OCI-LY7 (cell line): Measurements from ENCODE around the gene GATAD2B. TPM values are rescaled to one million over a fixed set of nuclear protein-coding genes. Genes with fewer than 3 reads are reported as not detected.

Source experiments
- BruUV-seq: library from RNA; stranded (reverse); fragments of 400-500 nt; replicated peaks from 2 replicates; lab custom pipeline; 2021; lab: Mats Ljungman, UMichigan
- CTCF ChIA-PET: fragments of 300-600 bp; sonication (Branson Sonifier 250); formaldehyde crosslinking; loops from one replicate; lab custom pipeline; 2022; ENCODE audit warnings: antibody characterized with exemption; ENCODE audit not compliant: unreplicated experiment; lab: Charles Lee
- POLR2A ChIA-PET: fragments of 300-600 bp; sonication (Branson Sonifier 250); formaldehyde crosslinking; loops from one replicate; lab custom pipeline; 2022; ENCODE audit warnings: antibody characterized with exemption; lab: Charles Lee
- DNase-seq: peaks from one replicate; pipeline ENCODE4 v3.0.0-alpha.2; 2015; ENCODE audit warnings: low spot score
- H2AFZ ChIP-seq: fragments of 200-600 bp; sonication (generic), shearing (Covaris generic); 2 replicates; pipeline ENCODE4 v1.6.1; 2014; ENCODE audit warnings: mild to moderate bottlenecking, antibody characterized with exemption, low read length, moderate library complexity
- H3K27ac ChIP-seq: fragments of 200-600 bp; sonication (generic); 2 replicates; pipeline ENCODE4 v1.5.1; 2014; ENCODE audit warnings: mixed run types, low read depth, mild to moderate bottlenecking, moderate library complexity, low read length, inconsistent platforms; ENCODE audit not compliant: poor library complexity, severe bottlenecking
- H3K36me3 ChIP-seq: fragments of 200-600 bp; sonication (generic); 2 replicates; pipeline ENCODE4 v1.6.1; 2014; ENCODE audit warnings: mild to moderate bottlenecking, antibody characterized with exemption, low read length, moderate library complexity, mixed read lengths; ENCODE audit not compliant: insufficient read depth
- H3K4me1 ChIP-seq: fragments of 200-600 bp; sonication (generic); 2 replicates; pipeline ENCODE4 v1.5.1; 2014; ENCODE audit warnings: mild to moderate bottlenecking, low read length; ENCODE audit not compliant: insufficient read depth, poor library complexity, severe bottlenecking
- H3K4me2 ChIP-seq: fragments of 200-600 bp; sonication (generic); 2 replicates; pipeline ENCODE4 v1.6.1; 2014; ENCODE audit warnings: mild to moderate bottlenecking, low read length
- H3K4me3 ChIP-seq: fragments of 200-600 bp; sonication (generic); 2 replicates; pipeline ENCODE4 v1.5.1; 2014; ENCODE audit warnings: mild to moderate bottlenecking, low read depth, low read length; ENCODE audit not compliant: poor library complexity, severe bottlenecking
- H3K79me2 ChIP-seq: fragments of 200-600 bp; sonication (generic); 2 replicates; pipeline ENCODE4 v1.6.1; 2016; ENCODE audit warnings: low read depth, mild to moderate bottlenecking, low read length, moderate library complexity, mixed read lengths; ENCODE audit not compliant: insufficient read depth
- H3K9me2 ChIP-seq: fragments of 200-600 bp; sonication (generic); 2 replicates; pipeline ENCODE4 v1.6.1; 2016; ENCODE audit warnings: mild to moderate bottlenecking, low read length, mixed read lengths; ENCODE audit not compliant: insufficient read depth
- H3K9me3 ChIP-seq: fragments of 200-600 bp; sonication (generic); 2 replicates; pipeline ENCODE4 v1.6.1; 2014; ENCODE audit warnings: mild to moderate bottlenecking, mixed run types, low read length, mixed read lengths
- H4K20me1 ChIP-seq: fragments of 200-600 bp; sonication (generic); 2 replicates; pipeline ENCODE4 v1.6.1; 2014; ENCODE audit warnings: mild to moderate bottlenecking, antibody characterized with exemption, low read length, moderate library complexity, mixed read lengths; ENCODE audit not compliant: insufficient read depth
- CTCF ChIP-seq: fragments of 200-600 bp; sonication (generic); conservative IDR thresholded peaks from 2 replicates; pipeline ENCODE4 v1.5.1; 2014; ENCODE audit warnings: mild to moderate bottlenecking, antibody characterized with exemption, low read length, moderate library complexity, mixed read lengths
- EZH2phosphoT487 ChIP-seq: fragments of 200-600 bp; sonication (generic); IDR thresholded peaks from 2 replicates; pipeline ENCODE4 v1.6.1; 2018; ENCODE audit warnings: low read depth, borderline replicate concordance, mild to moderate bottlenecking, mixed run types, antibody characterized with exemption, low read length, moderate library complexity, mixed read lengths
- intact Hi-C: fragments of 100-400 bp; cut with micrococcal nuclease; formaldehyde crosslinking; loops from one replicate; pipeline ENCODE4 v1.10.0; 2022; ENCODE audit not compliant: unreplicated experiment
- total RNA-seq, 2 experiments: library from RNA; depleted of rRNA in 1 of 2; stranded (reverse); fragments of >200 nt in 1 of 2; shearing (Covaris generic) in 1 of 2; gene quantifications; 2 replicates each; pipeline ENCODE4 v1.2.3, GENCODE V29; 2014 to 2022

Gene GATAD2B
- total RNA-seq, 2 experiments from 2014 or later = 11.2 to 65.2 TPM

GRCh38 chr1:153932156-153933131 lies 9.7 kb upstream of the GATAD2B start:
- DNase-seq = no peak
- Histone ChIP-seq H3K4me2 (no peak overlapping the region), H3K9me3 (no peaks in the 10 kb centered on the region), H2AFZ (no peak overlapping the region), H3K79me2 (no peaks in the 10 kb centered on the region), H4K20me1 (no peaks in the 10 kb centered on the region), H3K4me3 (no peak overlapping the region), H3K4me1 (no peaks in the 10 kb centered on the region), H3K36me3 (peaks cover 79% of the 10 kb centered on the region), H3K27ac (no peak overlapping the region), H3K9me2 (no peaks in the 10 kb centered on the region)
- BruUV-seq = no TSS peak
- CTCF ChIA-PET = no interaction called here
- no peak for TF ChIP-seq EZH2phosphoT487
- TF ChIP-seq CTCF = no peak
- POLR2A ChIA-PET = no interaction called here
- intact Hi-C loops = no loop called here

GRCh38 chr1:153929981-153930948 lies 7.5 kb upstream of the GATAD2B start:
- Histone ChIP-seq H3K36me3 (peaks cover 57% of the 10 kb centered on the region), H2AFZ (no peak overlapping the region), H3K9me3 (no peaks in the 10 kb centered on the region), H3K27ac (no peak overlapping the region), H3K4me2 (no peak overlapping the region), H3K79me2 (no peaks in the 10 kb centered on the region), H4K20me1 (no peaks in the 10 kb centered on the region), H3K4me3 (no peak overlapping the region), H3K4me1 (no peaks in the 10 kb centered on the region), H3K9me2 (no peaks in the 10 kb centered on the region)
- POLR2A ChIA-PET = interaction anchor here (0.6 to 3.0 kb wide), 2 partner anchors 9 to 15 kb away, joined by 3 to 12 read pairs; no protein-coding TSS in a partner anchor
- intact Hi-C loops = no loop called here
- BruUV-seq = no TSS peak
- no peak for DNase-seq
- TF ChIP-seq CTCF = 0 out of 2 replicates have a peak, but pooled peaks have one; percentile 14
- TF ChIP-seq EZH2phosphoT487 = no peak
- CTCF ChIA-PET = no interaction called here
